GM23338 (cell line): ENCODE results near the gene ARID1B.

Experiments used
- EZH2 ChIP-seq: fragments of 200-600 bp; sonication (generic); IDR thresholded peaks from one replicate; pipeline ENCODE4 v1.8.0; 2017; ENCODE audit warnings: antibody characterized with exemption, mild to moderate bottlenecking, low read depth; ENCODE audit not compliant: unreplicated experiment
- ZNF114 ChIP-seq: fragments of 250-450 bp; sonication (Bioruptor Pico); IDR thresholded peaks from 2 replicates; pipeline ENCODE4 v1.5.0; 2020; ENCODE audit warnings: mild to moderate bottlenecking, moderate library complexity
- TF ChIP-seq, protein P1 (sequence below), 2 experiments: fragments of 200-600 bp in 1 of 2; sonication (generic) in 1 of 2; conservative IDR thresholded peaks; 2 replicates each; pipeline versions ENCODE4 v1.5.1 to v1.6.1; 2016 to 2017; ENCODE audit warnings: antibody characterized with exemption in 2 of 2, low read depth in 2 of 2, mild to moderate bottlenecking in 2 of 2, moderate library complexity in 1 of 2
- TF ChIP-seq, protein P2 (sequence below): IDR thresholded peaks from one replicate; pipeline ENCODE4 v1.6.1; 2018; ENCODE audit warnings: antibody characterized with exemption; ENCODE audit not compliant: unreplicated experiment

DNA sequence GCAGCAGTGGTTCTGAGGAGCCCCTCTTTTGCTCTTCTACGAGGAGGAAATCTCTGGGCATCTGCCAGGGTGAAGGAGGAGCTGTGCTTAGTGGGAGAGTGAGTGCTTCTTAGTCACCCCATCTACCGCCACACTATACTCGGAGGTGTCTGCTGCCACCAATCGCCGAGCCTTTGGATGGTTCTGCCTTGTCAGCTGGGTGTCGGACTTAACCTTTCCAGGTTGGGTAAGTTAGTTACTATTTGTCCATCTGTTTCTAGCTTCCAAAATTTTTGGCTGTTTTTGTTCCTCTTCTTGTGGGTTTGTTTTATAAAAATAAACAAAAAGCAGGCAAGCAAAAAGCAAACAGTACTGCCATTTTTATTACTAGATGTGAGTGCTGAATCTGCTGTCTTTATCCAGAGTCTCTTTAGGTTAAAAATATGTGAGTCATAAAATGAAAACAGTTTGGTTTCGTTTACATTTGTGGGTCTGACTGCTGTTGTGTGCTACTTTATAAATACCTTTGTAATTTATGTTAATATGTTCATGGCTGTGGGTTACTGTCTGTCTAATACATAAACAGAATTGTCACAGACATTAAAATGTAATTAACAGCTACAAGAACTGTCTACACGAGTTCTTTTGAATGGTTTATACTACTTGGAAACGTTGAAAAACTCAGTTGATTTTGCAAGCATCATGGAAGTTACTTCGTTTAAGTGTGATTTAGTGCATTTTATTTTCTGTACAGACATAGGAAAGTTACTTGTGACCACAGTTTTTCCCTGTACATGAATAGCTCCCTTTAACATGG, 89.2 kb downstream of the ARID1B start:
- TF ChIP-seq ZNF114 (CRISPR knock-in tag) (no peak), EZH2 (no peak)
- TF ChIP-seq, protein P1, sequence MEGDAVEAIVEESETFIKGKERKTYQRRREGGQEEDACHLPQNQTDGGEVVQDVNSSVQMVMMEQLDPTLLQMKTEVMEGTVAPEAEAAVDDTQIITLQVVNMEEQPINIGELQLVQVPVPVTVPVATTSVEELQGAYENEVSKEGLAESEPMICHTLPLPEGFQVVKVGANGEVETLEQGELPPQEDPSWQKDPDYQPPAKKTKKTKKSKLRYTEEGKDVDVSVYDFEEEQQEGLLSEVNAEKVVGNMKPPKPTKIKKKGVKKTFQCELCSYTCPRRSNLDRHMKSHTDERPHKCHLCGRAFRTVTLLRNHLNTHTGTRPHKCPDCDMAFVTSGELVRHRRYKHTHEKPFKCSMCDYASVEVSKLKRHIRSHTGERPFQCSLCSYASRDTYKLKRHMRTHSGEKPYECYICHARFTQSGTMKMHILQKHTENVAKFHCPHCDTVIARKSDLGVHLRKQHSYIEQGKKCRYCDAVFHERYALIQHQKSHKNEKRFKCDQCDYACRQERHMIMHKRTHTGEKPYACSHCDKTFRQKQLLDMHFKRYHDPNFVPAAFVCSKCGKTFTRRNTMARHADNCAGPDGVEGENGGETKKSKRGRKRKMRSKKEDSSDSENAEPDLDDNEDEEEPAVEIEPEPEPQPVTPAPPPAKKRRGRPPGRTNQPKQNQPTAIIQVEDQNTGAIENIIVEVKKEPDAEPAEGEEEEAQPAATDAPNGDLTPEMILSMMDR (conservative IDR thresholded peaks at IDR 0.05; ENCODE audit: low read depth in 2 of 2) = peak in 1 of 2 experiments; percentile 56; a peak in 2 of 4 replicates
- TF ChIP-seq, protein P2, sequence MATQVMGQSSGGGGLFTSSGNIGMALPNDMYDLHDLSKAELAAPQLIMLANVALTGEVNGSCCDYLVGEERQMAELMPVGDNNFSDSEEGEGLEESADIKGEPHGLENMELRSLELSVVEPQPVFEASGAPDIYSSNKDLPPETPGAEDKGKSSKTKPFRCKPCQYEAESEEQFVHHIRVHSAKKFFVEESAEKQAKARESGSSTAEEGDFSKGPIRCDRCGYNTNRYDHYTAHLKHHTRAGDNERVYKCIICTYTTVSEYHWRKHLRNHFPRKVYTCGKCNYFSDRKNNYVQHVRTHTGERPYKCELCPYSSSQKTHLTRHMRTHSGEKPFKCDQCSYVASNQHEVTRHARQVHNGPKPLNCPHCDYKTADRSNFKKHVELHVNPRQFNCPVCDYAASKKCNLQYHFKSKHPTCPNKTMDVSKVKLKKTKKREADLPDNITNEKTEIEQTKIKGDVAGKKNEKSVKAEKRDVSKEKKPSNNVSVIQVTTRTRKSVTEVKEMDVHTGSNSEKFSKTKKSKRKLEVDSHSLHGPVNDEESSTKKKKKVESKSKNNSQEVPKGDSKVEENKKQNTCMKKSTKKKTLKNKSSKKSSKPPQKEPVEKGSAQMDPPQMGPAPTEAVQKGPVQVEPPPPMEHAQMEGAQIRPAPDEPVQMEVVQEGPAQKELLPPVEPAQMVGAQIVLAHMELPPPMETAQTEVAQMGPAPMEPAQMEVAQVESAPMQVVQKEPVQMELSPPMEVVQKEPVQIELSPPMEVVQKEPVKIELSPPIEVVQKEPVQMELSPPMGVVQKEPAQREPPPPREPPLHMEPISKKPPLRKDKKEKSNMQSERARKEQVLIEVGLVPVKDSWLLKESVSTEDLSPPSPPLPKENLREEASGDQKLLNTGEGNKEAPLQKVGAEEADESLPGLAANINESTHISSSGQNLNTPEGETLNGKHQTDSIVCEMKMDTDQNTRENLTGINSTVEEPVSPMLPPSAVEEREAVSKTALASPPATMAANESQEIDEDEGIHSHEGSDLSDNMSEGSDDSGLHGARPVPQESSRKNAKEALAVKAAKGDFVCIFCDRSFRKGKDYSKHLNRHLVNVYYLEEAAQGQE = no peak
